Fibroblast of lung (primary cell): ENCODE results near the gene PSMC2. TPM values are rescaled to one million over a fixed set of nuclear protein-coding genes. Genes with fewer than 3 reads are reported as not detected.

ENCODE experiments used
- DNase-seq, 2 donors: peaks; one replicate each; pipeline versions ENCODE4 v3.0.0 to v3.0.0-alpha.2; 2010; ENCODE audit warnings: low read depth in 2 of 2
- H2AFZ ChIP-seq: 2 replicates; pipeline ENCODE4 v1.5.1; 2012; ENCODE audit warnings: low read length, control low read depth, inconsistent platforms
- H3K27ac ChIP-seq: 2 replicates; pipeline ENCODE4 v1.5.1; 2011; ENCODE audit warnings: low read length, control low read depth; ENCODE audit not compliant: insufficient read depth
- H3K27me3 ChIP-seq: 2 replicates; pipeline ENCODE4 v1.5.1; 2011; ENCODE audit warnings: mild to moderate bottlenecking, low read length; ENCODE audit not compliant: control insufficient read depth, insufficient read depth
- H3K36me3 ChIP-seq: 2 replicates; pipeline ENCODE4 v1.5.1; 2011; ENCODE audit warnings: low read length; ENCODE audit not compliant: control insufficient read depth, insufficient read depth
- H3K4me1 ChIP-seq: 2 replicates; pipeline ENCODE4 v1.5.1; 2011; ENCODE audit warnings: low read length; ENCODE audit not compliant: control insufficient read depth, insufficient read depth; ENCODE audit errors: extremely low read depth
- H3K4me2 ChIP-seq: 2 replicates; pipeline ENCODE4 v1.5.1; 2011; ENCODE audit warnings: low read length, control low read depth; ENCODE audit not compliant: insufficient read depth; ENCODE audit errors: extremely low read depth
- H3K4me3 ChIP-seq, 4 experiments: fragments of 200-600 bp in 1 of 4; sonication (generic) in 1 of 4; replicated peaks in 1 of 4; 2 replicates each; pipeline ENCODE4 v1.5.1; 2011 to 2016; ENCODE audit warnings: low read length in 4 of 4, low read depth in 3 of 4, mild to moderate bottlenecking in 3 of 4, control low read depth in 2 of 4, inconsistent platforms in 1 of 4, mixed read lengths in 1 of 4; ENCODE audit not compliant: insufficient read depth in 1 of 4; ENCODE audit errors: control extremely low read depth in 1 of 4
- H3K79me2 ChIP-seq: 2 replicates; pipeline ENCODE4 v1.5.1; 2012; ENCODE audit warnings: mild to moderate bottlenecking, low read length, inconsistent platforms; ENCODE audit not compliant: control insufficient read depth, insufficient read depth
- H3K9ac ChIP-seq: 2 replicates; pipeline ENCODE4 v1.5.1; 2011; ENCODE audit warnings: mild to moderate bottlenecking, low read length, control low read depth; ENCODE audit not compliant: insufficient read depth
- H3K9me3 ChIP-seq: 2 replicates; pipeline ENCODE4 v1.5.1; 2012; ENCODE audit warnings: low read depth, low read length; ENCODE audit not compliant: control insufficient read depth, insufficient read depth
- H4K20me1 ChIP-seq: 2 replicates; pipeline ENCODE4 v1.5.1; 2011; ENCODE audit warnings: low read length; ENCODE audit not compliant: control insufficient read depth, insufficient read depth; ENCODE audit errors: extremely low read depth
- CTCF ChIP-seq, 2 donors: IDR thresholded peaks in 1 of 2; conservative IDR thresholded peaks in 1 of 2; 1 replicate in 1 of 2; 2 replicates in 1 of 2; pipeline ENCODE4 v1.5.1; 2011 to 2012; ENCODE audit warnings: low read length in 2 of 2, control low read depth in 1 of 2, inconsistent platforms in 1 of 2, low read depth in 1 of 2, mild to moderate bottlenecking in 1 of 2
- EZH2 ChIP-seq: IDR thresholded peaks from 2 replicates; pipeline ENCODE4 v1.5.1; 2012; ENCODE audit warnings: low read length, control low read depth, mild to moderate bottlenecking; ENCODE audit errors: missing control alignments
- polyA plus RNA-seq, 2 donors: library from polyadenylated mRNA; depleted of rRNA in 1 of 2; stranded (reverse) in 1 of 2; unstranded in 1 of 2; fragments of >200 nt; gene quantifications; 2 replicates each; pipeline ENCODE4 v1.2.1, GENCODE V29; 2011 to 2012; ENCODE audit warnings: missing spikeins in 1 of 2
- total RNA-seq: library from RNA; depleted of rRNA; stranded (reverse); fragments of >200 nt; gene quantifications from 2 replicates; pipeline ENCODE4 v1.2.1, GENCODE V29; 2014

PSMC2 gene
- total and polyA plus RNA-seq, 2 donors (not counting 1 experiment from before 2014, with no cell fraction given), result 144 to 305 TPM

DNA sequence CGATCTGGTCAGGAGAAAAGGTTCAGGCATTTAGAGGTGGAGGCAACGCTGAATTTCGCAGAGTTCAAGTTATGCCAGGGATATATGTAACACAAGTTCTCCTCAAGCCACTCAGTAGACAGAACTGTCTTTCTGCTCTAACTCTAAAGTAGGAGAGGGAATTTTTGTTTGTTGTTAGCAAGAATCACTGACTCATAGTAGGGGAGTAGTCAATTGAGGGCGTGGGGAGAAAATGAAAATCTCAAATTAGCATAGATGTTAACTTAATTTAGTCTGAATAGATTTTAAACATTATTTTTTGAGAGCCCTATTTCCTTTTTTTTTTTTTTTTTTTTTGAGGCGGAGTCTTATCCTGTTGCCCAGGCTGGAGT, 34.6 kb downstream of the PSMC2 start:
- H3K9ac ChIP-seq, result no peak overlapping the region
- H3K4me1 ChIP-seq, result no peaks in the 10 kb centered on the region
- H3K79me2 ChIP-seq, result no peaks in the 10 kb centered on the region
- no peak for TF ChIP-seq EZH2
- no peak for TF ChIP-seq CTCF (conservative IDR thresholded peaks at IDR 0.05 in 1 of 2, IDR thresholded peaks at IDR 0.05 in 1 of 2; ENCODE audit: low read depth in 1 of 2, low read length in 2 of 2)
- H3K27ac ChIP-seq, result no peak overlapping the region
- no peak overlapping the region for H2AFZ ChIP-seq
- H3K4me2 ChIP-seq, result no peak overlapping the region
- H4K20me1 ChIP-seq, result no peaks in the 10 kb centered on the region
- H3K36me3 ChIP-seq, result no peaks in the 10 kb centered on the region
- no peaks in the 10 kb centered on the region for H3K27me3 ChIP-seq
- no peak overlapping the region for H3K4me3 ChIP-seq
- no peaks in the 10 kb centered on the region for H3K9me3 ChIP-seq
- DNase-seq, result no peak

GRCh38 chr7:103387242-103387641, 39.8 kb downstream of the PSMC2 start:
- Histone ChIP-seq H4K20me1 (no peaks in the 10 kb centered on the region), H3K27ac (no peak overlapping the region), H3K9me3 (no peaks in the 10 kb centered on the region), H3K4me1 (no peaks in the 10 kb centered on the region), H3K36me3 (no peaks in the 10 kb centered on the region), H2AFZ (no peak overlapping the region), H3K27me3 (no peaks in the 10 kb centered on the region), H3K9ac (no peak overlapping the region), H3K79me2 (no peaks in the 10 kb centered on the region), H3K4me3 (no peak overlapping the region), H3K4me2 (no peak overlapping the region)
- no peak for DNase-seq
- TF ChIP-seq EZH2, result no peak
- no peak for TF ChIP-seq CTCF (conservative IDR thresholded peaks at IDR 0.05 in 1 of 2, IDR thresholded peaks at IDR 0.05 in 1 of 2; ENCODE audit: low read depth in 1 of 2, low read length in 2 of 2)

DNA sequence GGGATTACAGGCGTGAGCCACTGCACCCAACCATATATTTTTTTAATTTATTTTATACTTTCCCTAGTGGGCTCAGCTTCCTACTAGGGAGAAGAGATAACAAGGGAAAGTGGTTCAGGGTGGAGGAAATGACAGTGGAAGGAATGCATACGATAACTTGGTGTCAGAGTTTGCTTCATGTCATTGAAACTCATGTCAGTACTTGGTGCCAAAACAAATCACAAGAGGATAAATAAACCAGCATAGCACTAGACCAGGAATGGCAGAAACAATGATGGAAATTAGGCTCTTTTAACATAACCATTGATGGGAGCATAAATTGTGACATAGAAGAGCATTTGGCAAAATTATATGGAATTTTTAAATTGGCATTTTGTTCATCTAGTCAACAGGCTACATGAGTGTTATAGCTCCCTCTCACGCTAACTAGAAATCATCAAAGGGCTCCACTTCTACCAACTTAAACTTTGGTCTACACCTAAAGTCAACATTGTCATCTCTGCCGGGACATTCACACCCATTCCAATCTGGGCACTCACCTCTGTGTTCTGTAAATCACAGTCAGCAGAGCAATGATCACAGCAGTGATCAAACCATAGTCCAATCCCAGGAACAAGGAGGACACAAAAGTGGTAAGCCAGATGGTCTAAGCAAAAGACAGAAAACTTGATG, 41.2 kb downstream of the PSMC2 start:
- Histone ChIP-seq H3K36me3 (no peaks in the 10 kb centered on the region), H3K27me3 (no peaks in the 10 kb centered on the region), H3K27ac (no peak overlapping the region), H4K20me1 (no peaks in the 10 kb centered on the region), H3K4me2 (no peak overlapping the region), H3K79me2 (no peaks in the 10 kb centered on the region), H3K4me3 (no peak overlapping the region), H3K9me3 (no peaks in the 10 kb centered on the region), H3K9ac (no peak overlapping the region), H3K4me1 (no peaks in the 10 kb centered on the region), H2AFZ (no peak overlapping the region)
- TF ChIP-seq CTCF (conservative IDR thresholded peaks at IDR 0.05 in 1 of 2, IDR thresholded peaks at IDR 0.05 in 1 of 2; ENCODE audit: low read depth in 1 of 2, low read length in 2 of 2), result no peak
- TF ChIP-seq EZH2, result no peak
- no peak for DNase-seq
